Epidermal melanocyte (primary cell): ENCODE measurements around the gene DENND5A.
"Not testable (repeated sequence)": the region's sequence is repeated elsewhere in the genome, so short reads cannot be mapped to it uniquely, and the experiment has no call there.

Source experiments
- DNase-seq: peaks from one replicate; pipeline ENCODE4 v3.0.0; 2011; ENCODE audit warnings: low spot score; ENCODE audit not compliant: insufficient read length

The DENND5A gene

GRCh38 chr11:9211322-9211721 lies 53.8 kb downstream of the DENND5A start:
- no peak for DNase-seq

GRCh38 chr11:9210922-9211320 lies 54.2 kb downstream of the DENND5A start:
- DNase-seq, result no peak

- DNase-seq, result no peak
Observed at GRCh38 chr11:9210224-9210921, 54.8 kb downstream of the DENND5A start.

GRCh38 chr11:9209604-9210003 lies 55.5 kb downstream of the DENND5A start:
- DNase-seq, result not testable (repeated sequence)

- DNase-seq, result no peak
Observed at GRCh38 chr11:9208726-9209501, 56.2 kb downstream of the DENND5A start.

GRCh38 chr11:9207229-9207628 lies 57.9 kb downstream of the DENND5A start:
- no peak for DNase-seq

GRCh38 chr11:9206496-9206895 lies 58.7 kb downstream of the DENND5A start:
- no peak for DNase-seq

- DNase-seq, result no peak
Observed at GRCh38 chr11:9203691-9204311, 61.3 kb downstream of the DENND5A start.

- DNase-seq, result no peak
Observed at GRCh38 chr11:9201372-9202162, 63.6 kb downstream of the DENND5A start.

- DNase-seq, result no peak
Observed at GRCh38 chr11:9200471-9200870, 64.7 kb downstream of the DENND5A start.

- no peak for DNase-seq
Observed at GRCh38 chr11:9193316-9193715, 71.8 kb downstream of the DENND5A start.

- DNase-seq, result no peak
Observed at GRCh38 chr11:9192561-9192960, 72.6 kb downstream of the DENND5A start.

- not testable (repeated sequence) for DNase-seq
Observed at GRCh38 chr11:9190326-9191016, 74.7 kb downstream of the DENND5A start.

- not testable (repeated sequence) for DNase-seq
Observed at GRCh38 chr11:9188860-9189259, 76.3 kb downstream of the DENND5A start.

GRCh38 chr11:9187616-9188015 lies 77.5 kb downstream of the DENND5A start:
- DNase-seq, result no peak

GRCh38 chr11:9184516-9184915 lies 80.6 kb downstream of the DENND5A start:
- no peak for DNase-seq

- no peak for DNase-seq
Observed at GRCh38 chr11:9182180-9182871, 82.8 kb downstream of the DENND5A start.

GRCh38 chr11:9180784-9181183 lies 84.4 kb downstream of the DENND5A start:
- no peak for DNase-seq

GRCh38 chr11:9179141-9179540 lies 86.0 kb downstream of the DENND5A start:
- DNase-seq, result no peak

- DNase-seq, result no peak
Observed at GRCh38 chr11:9178716-9179115, 86.4 kb downstream of the DENND5A start.
